ENCODE results near the gene WDFY4.

DNA sequence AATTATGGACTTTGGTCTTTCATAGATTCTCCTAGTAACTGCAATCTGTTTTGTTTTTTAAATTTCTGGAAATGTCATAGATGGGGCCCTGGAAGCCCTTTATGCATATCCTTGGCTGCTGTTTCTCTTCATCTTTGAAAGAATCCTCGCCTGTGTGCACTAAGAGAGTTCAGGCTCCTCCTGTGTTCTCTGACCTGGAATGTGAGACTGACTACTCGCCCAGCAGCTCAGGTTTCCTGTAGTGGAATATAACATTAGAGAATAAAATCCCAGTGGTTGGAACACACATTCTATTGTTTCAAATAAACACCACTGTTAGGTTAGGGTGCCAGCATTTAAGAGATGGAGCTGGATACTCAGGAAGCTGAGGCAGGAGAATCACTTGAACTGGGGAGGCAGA lies 56.3 kb downstream of the WDFY4 start:
- TF ChIP-seq SP1 (IDR thresholded peaks at IDR 0.05) = no peak
- TF ChIP-seq FOXK2 (IDR thresholded peaks at IDR 0.05) = no peak
- no peak for TF ChIP-seq FOXA1 (IDR thresholded peaks at IDR 0.05)
- TF ChIP-seq L3MBTL2 (conservative IDR thresholded peaks at IDR 0.05) = no peak
- no peak for TF ChIP-seq HDGF (IDR thresholded peaks at IDR 0.05; ENCODE audit: borderline replicate concordance)
- TF ChIP-seq ZNF384 (IDR thresholded peaks at IDR 0.05) = no peak
- TF ChIP-seq NFRKB (IDR thresholded peaks at IDR 0.05) = no peak
- no peak for TF ChIP-seq BHLHE40 (IDR thresholded peaks at IDR 0.05; ENCODE audit: borderline replicate concordance)
- no peak for TF ChIP-seq ELF4 (IDR thresholded peaks at IDR 0.05)

Data from HEK293T (cell line).